Activated naive CD4-positive, alpha-beta T cell treated with anti-CD3 and anti-CD28 coated beads, Interleukin-2, amount 10 ng/mL, durations not matched to agents 7 days and 5 days (primary cell): ENCODE results near the gene VSIG8.

ENCODE experiments used
- CTCF ChIA-PET: fragments of 350-600 bp; sonication (Branson Sonifier 250); formaldehyde crosslinking; loops from one replicate; lab custom pipeline; 2021; ENCODE audit warnings: antibody characterized with exemption; lab: Charles Lee
- DNase-seq: peaks from one replicate; pipeline ENCODE4 v3.0.0-alpha.2; 2020
- H3K27ac Mint-ChIP-seq: one replicate; pipeline ENCODE4 v1.8.0; 2021; ENCODE audit warnings: mild to moderate bottlenecking, moderate library complexity, mixed read lengths
- H3K27me3 Mint-ChIP-seq: one replicate; pipeline ENCODE4 v1.8.0; 2021; ENCODE audit warnings: mild to moderate bottlenecking, mixed read lengths
- H3K36me3 Mint-ChIP-seq: one replicate; pipeline ENCODE4 v1.8.0; 2021; ENCODE audit warnings: mixed read lengths
- H3K4me1 Mint-ChIP-seq: one replicate; pipeline ENCODE4 v1.8.0; 2021; ENCODE audit warnings: mixed read lengths
- H3K4me3 Mint-ChIP-seq: one replicate; pipeline ENCODE4 v1.8.0; 2021; ENCODE audit warnings: mild to moderate bottlenecking, moderate library complexity, mixed read lengths
- H3K9me3 Mint-ChIP-seq: one replicate; pipeline ENCODE4 v1.8.0; 2021; ENCODE audit warnings: mixed read lengths

VSIG8 gene

GRCh38 chr1:159828581-159829272 is 33.7 kb downstream of the VSIG8 start:
- Mint-ChIP-seq H3K4me1 (peaks cover 49% of the 10 kb centered on the region), H3K27ac (no peak overlapping the region)
- CTCF ChIA-PET: interaction anchor here (1.3 to 1.8 kb wide), 2 partner anchors 30 kb away, joined by 5 to 11 read pairs; no protein-coding TSS in a partner anchor

GRCh38 chr1:159828176-159828575 is 34.3 kb downstream of the VSIG8 start:
- peaks cover 19% of the 10 kb centered on the region for H3K9me3 Mint-ChIP-seq
- H3K27me3 Mint-ChIP-seq: peaks cover 44% of the 10 kb centered on the region
- H3K36me3 Mint-ChIP-seq: peaks cover 13% of the 10 kb centered on the region
- no peak for DNase-seq
- CTCF ChIA-PET: interaction anchor here (1.0 to 2.5 kb wide), 4 partner anchors 25 to 59 kb away, joined by 4 to 8 read pairs (median 6); partner anchors contain the start of gene FCRL6
- peaks cover 49% of the 10 kb centered on the region for H3K4me1 Mint-ChIP-seq
- no peak overlapping the region for H3K4me3 Mint-ChIP-seq
- H3K27ac Mint-ChIP-seq: no peak overlapping the region

More at GRCh38 chr1:159828581-159829272, 33.7 kb downstream of the VSIG8 start:
- Mint-ChIP-seq H3K36me3 (peaks cover 13% of the 10 kb centered on the region), H3K4me3 (no peak overlapping the region), H3K9me3 (peaks cover 19% of the 10 kb centered on the region), H3K27me3 (peaks cover 39% of the 10 kb centered on the region)
- DNase-seq: no peak

GRCh38 chr1:159827549-159827948 is 34.9 kb downstream of the VSIG8 start:
- CTCF ChIA-PET: interaction anchor here (0.6 to 2.5 kb wide), 8 partner anchors 17 to 67 kb away, joined by 3 to 8 read pairs (median 4); partner anchors contain the start of gene FCRL6
- Mint-ChIP-seq H3K36me3 (peaks cover 13% of the 10 kb centered on the region), H3K27me3 (peaks cover 51% of the 10 kb centered on the region), H3K27ac (peak overlapping the region; percentile 53), H3K4me1 (peaks cover 49% of the 10 kb centered on the region), H3K9me3 (peaks cover 19% of the 10 kb centered on the region), H3K4me3 (no peak overlapping the region)
- DNase-seq: no peak

- Mint-ChIP-seq H3K27ac (peak overlapping the region; percentile 66), H3K9me3 (peaks cover 19% of the 10 kb centered on the region), H3K36me3 (peaks cover 13% of the 10 kb centered on the region), H3K4me1 (peaks cover 49% of the 10 kb centered on the region), H3K27me3 (peaks cover 55% of the 10 kb centered on the region), H3K4me3 (no peak overlapping the region)
- CTCF ChIA-PET: interaction anchor here (0.6 to 2.5 kb wide), 10 partner anchors 18 to 179 kb away, joined by 3 to 8 read pairs (median 4); partner anchors contain the start of gene FCRL6
- no peak for DNase-seq
These were observed 35.4 kb downstream of the VSIG8 start for GRCh38 chr1:159827102-159827490.

- Mint-ChIP-seq H3K9me3 (peaks cover 19% of the 10 kb centered on the region), H3K27me3 (peaks cover 59% of the 10 kb centered on the region), H3K27ac (peak within 1 kb of the TSS; percentile 66), H3K36me3 (peaks cover 13% of the 10 kb centered on the region), H3K4me3 (peak within 1 kb of the TSS; percentile 6), H3K4me1 (peaks cover 49% of the 10 kb centered on the region)
- peak; percentile 75 for DNase-seq
- CTCF ChIA-PET: interaction anchor here (0.9 to 2.5 kb wide), 7 partner anchors 18 to 179 kb away, joined by 3 to 8 read pairs (median 4); partner anchors contain the start of gene FCRL6
These were observed 35.9 kb downstream of the VSIG8 start, which contains the start of gene SLAMF8 for GRCh38 chr1:159826441-159827101. Gene SLAMF8, plus strand, starts transcription at chr1:159826873. Its CDS starts 26 bp downstream, at chr1:159826899.

GRCh38 chr1:159825564-159825963 is 36.9 kb downstream of the VSIG8 start:
- Mint-ChIP-seq H3K4me3 (no peak overlapping the region), H3K27me3 (peaks cover 62% of the 10 kb centered on the region), H3K9me3 (peaks cover 19% of the 10 kb centered on the region), H3K4me1 (peaks cover 49% of the 10 kb centered on the region), H3K36me3 (peaks cover 13% of the 10 kb centered on the region), H3K27ac (peak overlapping the region; percentile 39)
- CTCF ChIA-PET: interaction anchor here (1.9 to 2.5 kb wide), 2 partner anchors 22 to 67 kb away, joined by 6 to 8 read pairs; partner anchors contain the start of gene FCRL6
- DNase-seq: no peak

GRCh38 chr1:159823406-159823805 is 39.1 kb downstream of the VSIG8 start:
- peaks cover 13% of the 10 kb centered on the region for H3K9me3 Mint-ChIP-seq
- peaks cover 7% of the 10 kb centered on the region for H3K36me3 Mint-ChIP-seq
- CTCF ChIA-PET: interaction anchor here (2.4 kb wide), 1 partner anchor 24 kb away, joined by 8 read pairs; no protein-coding TSS in a partner anchor
- no peak for DNase-seq
- H3K4me3 Mint-ChIP-seq: no peak overlapping the region
- H3K27me3 Mint-ChIP-seq: peaks cover 60% of the 10 kb centered on the region
- H3K4me1 Mint-ChIP-seq: peaks cover 41% of the 10 kb centered on the region
- H3K27ac Mint-ChIP-seq: no peak overlapping the region

- no peaks in the 10 kb centered on the region for H3K9me3 Mint-ChIP-seq
- DNase-seq: no peak
- peaks cover 20% of the 10 kb centered on the region for H3K4me1 Mint-ChIP-seq
- H3K27me3 Mint-ChIP-seq: peaks cover 65% of the 10 kb centered on the region
- H3K4me3 Mint-ChIP-seq: no peak overlapping the region
- no peaks in the 10 kb centered on the region for H3K36me3 Mint-ChIP-seq
- CTCF ChIA-PET: no interaction called here
- H3K27ac Mint-ChIP-seq: no peak overlapping the region
These were observed 41.1 kb downstream of the VSIG8 start for GRCh38 chr1:159821171-159821867.

GRCh38 chr1:159817276-159818041 is 45.0 kb downstream of the VSIG8 start:
- CTCF ChIA-PET: interaction anchor here (0.9 to 2.0 kb wide), 4 partner anchors 13 to 75 kb away, joined by 3 to 8 read pairs (median 4); no protein-coding TSS in a partner anchor
- Mint-ChIP-seq H3K9me3 (no peaks in the 10 kb centered on the region), H3K4me3 (no peak overlapping the region), H3K27me3 (peaks cover 61% of the 10 kb centered on the region), H3K27ac (no peak overlapping the region), H3K4me1 (no peaks in the 10 kb centered on the region), H3K36me3 (no peaks in the 10 kb centered on the region)
- no peak for DNase-seq

GRCh38 chr1:159815926-159816325 is 46.5 kb downstream of the VSIG8 start:
- Mint-ChIP-seq H3K36me3 (no peaks in the 10 kb centered on the region), H3K27me3 (peaks cover 60% of the 10 kb centered on the region), H3K9me3 (no peaks in the 10 kb centered on the region), H3K4me1 (no peaks in the 10 kb centered on the region), H3K27ac (no peak overlapping the region), H3K4me3 (no peak overlapping the region)
- CTCF ChIA-PET: no interaction called here
- DNase-seq: no peak

GRCh38 chr1:159804924-159805323 is 57.5 kb downstream of the VSIG8 start:
- Mint-ChIP-seq H3K9me3 (no peaks in the 10 kb centered on the region), H3K36me3 (no peaks in the 10 kb centered on the region), H3K4me1 (peaks cover 12% of the 10 kb centered on the region), H3K27me3 (peaks cover 80% of the 10 kb centered on the region), H3K27ac (no peak overlapping the region), H3K4me3 (no peak overlapping the region)
- no peak for DNase-seq
- CTCF ChIA-PET: interaction anchor here (1.6 to 13.3 kb wide), 4 partner anchors 12 to 201 kb away, joined by 4 to 430 read pairs (median 40); partner anchors contain the start of gene SLAMF8
